H1 (cell line): ENCODE measurements around the gene PIAS2. TPM values are rescaled to one million over a fixed set of nuclear protein-coding genes. Genes with fewer than 3 reads are reported as not detected.

Source experiments
- CTCF ChIA-PET: fragments of 300-600 bp; sonication (Branson Sonifier 250); formaldehyde crosslinking; loops from one replicate; lab custom pipeline; 2021; ENCODE audit not compliant: partially characterized antibody; lab: Charles Lee
- POLR2A ChIA-PET: fragments of 300-600 bp; sonication (Branson Sonifier 250); formaldehyde crosslinking; loops from one replicate; lab custom pipeline; 2021; ENCODE audit warnings: inconsistent platforms; ENCODE audit not compliant: partially characterized antibody; lab: Charles Lee
- DNase-seq, 2 experiments: peaks; one replicate each; pipeline versions ENCODE4 v3.0.0 to v3.0.0-alpha.2; 2010 to 2022; ENCODE audit warnings: low spot score in 2 of 2, low read depth in 1 of 2, mixed read lengths in 1 of 2
- FAIRE-seq: peaks from 2 replicates; lab custom pipeline; 2011; peaks lifted over from hg19 to GRCh38; lab: Jason Lieb, UNC
- H2AFZ ChIP-seq: 2 replicates; pipeline ENCODE4 v1.8.1; 2012; ENCODE audit warnings: low read length, inconsistent platforms
- H2AK5ac ChIP-seq: 2 replicates; pipeline ENCODE4 v1.6.1; 2013; ENCODE audit warnings: low read depth, low read length
- H2BK120ac ChIP-seq: replicated peaks from 2 replicates; pipeline ENCODE3; 2013; ENCODE audit warnings: low read depth, low read length, inconsistent platforms
- H2BK12ac ChIP-seq: 2 replicates; pipeline ENCODE4 v1.6.1; 2013; ENCODE audit warnings: low read depth, low read length
- H2BK15ac ChIP-seq: 2 replicates; pipeline ENCODE4 v1.6.1; 2013; ENCODE audit warnings: low read length
- H2BK20ac ChIP-seq: 2 replicates; pipeline ENCODE4 v1.6.1; 2013; ENCODE audit warnings: low read length
- H2BK5ac ChIP-seq: 2 replicates; pipeline ENCODE4 v1.6.1; 2013; ENCODE audit warnings: low read depth, low read length
- H3K14ac ChIP-seq: 2 replicates; pipeline ENCODE4 v1.6.1; 2013; ENCODE audit warnings: inconsistent platforms; ENCODE audit not compliant: insufficient read length
- H3K18ac ChIP-seq: 2 replicates; pipeline ENCODE4 v1.6.1; 2013; ENCODE audit warnings: low read length; ENCODE audit errors: extremely low read depth
- H3K23ac ChIP-seq: 2 replicates; pipeline ENCODE4 v1.6.1; 2013; ENCODE audit warnings: inconsistent platforms; ENCODE audit not compliant: insufficient read length
- H3K23me2 ChIP-seq: 2 replicates; pipeline ENCODE4 v1.6.1; 2013; ENCODE audit warnings: low read depth, low read length
- H3K27ac ChIP-seq: 2 replicates; pipeline ENCODE4 v1.6.1; 2011; ENCODE audit warnings: low read depth, low read length, inconsistent platforms
- H3K27me3 ChIP-seq, 4 experiments: replicated peaks in 1 of 4; 1 replicate in 1 of 4; 2 replicates in 3 of 4; pipeline versions ENCODE4 v1.6.1 to v1.8.1; 2011 to 2013; ENCODE audit warnings: low read length in 3 of 4, mild to moderate bottlenecking in 3 of 4, inconsistent platforms in 2 of 4, mixed read lengths in 2 of 4, moderate library complexity in 1 of 4; ENCODE audit not compliant: control insufficient read depth in 3 of 4, insufficient read depth in 3 of 4; ENCODE audit errors: extremely low read depth in 1 of 4
- H3K36me3 ChIP-seq, 4 experiments: 2 replicates each; pipeline versions ENCODE4 v1.6.1 to v1.8.1; 2011 to 2013; ENCODE audit warnings: mild to moderate bottlenecking in 4 of 4, low read length in 3 of 4, moderate library complexity in 2 of 4, control low read depth in 1 of 4, inconsistent platforms in 1 of 4; ENCODE audit not compliant: insufficient read depth in 4 of 4, control insufficient read depth in 2 of 4
- H3K4ac ChIP-seq: replicated peaks from 2 replicates; pipeline ENCODE3; 2013; ENCODE audit warnings: low read length, low read depth, mixed read lengths, inconsistent platforms; ENCODE audit not compliant: insufficient read length
- H3K4me1 ChIP-seq, 4 experiments: replicated peaks in 1 of 4; 1 replicate in 1 of 4; 2 replicates in 3 of 4; pipeline versions ENCODE4 v1.6.1 to v1.8.1; 2011 to 2013; ENCODE audit warnings: low read length in 3 of 4, inconsistent platforms in 2 of 4, mixed read lengths in 1 of 4; ENCODE audit not compliant: insufficient read depth in 4 of 4, control insufficient read depth in 3 of 4
- H3K4me2 ChIP-seq, 2 experiments: 2 replicates each; pipeline versions ENCODE4 v1.6.1 to v1.8.1; 2011 to 2013; ENCODE audit warnings: low read depth in 2 of 2, low read length in 2 of 2, control low read depth in 1 of 2, inconsistent platforms in 1 of 2, mild to moderate bottlenecking in 1 of 2; ENCODE audit not compliant: insufficient read depth in 1 of 2
- H3K4me3 ChIP-seq, 4 experiments: fragments of 200-600, 300-600 bp in 1 of 4; sonication (generic), shearing (Covaris generic), sonication (Bioruptor Twin) in 1 of 4; 2 replicates each; pipeline versions ENCODE4 v1.5.1 to v1.8.1; 2011 to 2016; ENCODE audit warnings: low read length in 4 of 4, low read depth in 3 of 4, control low read depth in 2 of 4, inconsistent platforms in 2 of 4, mild to moderate bottlenecking in 2 of 4, mixed read lengths in 1 of 4, moderate library complexity in 1 of 4; ENCODE audit not compliant: insufficient read depth in 2 of 4; ENCODE audit errors: extremely low read depth in 1 of 4
- H3K56ac ChIP-seq: replicated peaks from 2 replicates; pipeline ENCODE3; 2013; ENCODE audit warnings: low read depth, mild to moderate bottlenecking, mixed read lengths, low read length, inconsistent platforms; ENCODE audit not compliant: insufficient read length
- H3K79me1 ChIP-seq: 2 replicates; pipeline ENCODE4 v1.6.1; 2013; ENCODE audit warnings: low read depth, low read length, control low read depth
- H3K79me2 ChIP-seq, 2 experiments: 2 replicates each; pipeline versions ENCODE4 v1.6.1 to v1.8.1; 2012 to 2013; ENCODE audit warnings: low read length in 2 of 2, mild to moderate bottlenecking in 2 of 2, inconsistent platforms in 1 of 2; ENCODE audit not compliant: insufficient read depth in 2 of 2, control insufficient read depth in 1 of 2
- H3K9ac ChIP-seq, 4 experiments: replicated peaks in 1 of 4; 1 replicate in 1 of 4; 2 replicates in 3 of 4; pipeline versions ENCODE4 v1.6.1 to v1.8.1; 2011 to 2013; ENCODE audit warnings: low read depth in 3 of 4, low read length in 3 of 4, control low read depth in 2 of 4, mild to moderate bottlenecking in 2 of 4, moderate library complexity in 2 of 4, inconsistent platforms in 1 of 4; ENCODE audit errors: extremely low read depth in 1 of 4
- H3K9me3 ChIP-seq, 2 experiments: 2 replicates each; pipeline versions ENCODE4 v1.6.1 to v1.8.1; 2012 to 2013; ENCODE audit warnings: mild to moderate bottlenecking in 2 of 2, moderate library complexity in 2 of 2, control low read depth in 1 of 2, inconsistent platforms in 1 of 2, low read depth in 1 of 2, low read length in 1 of 2, mixed read lengths in 1 of 2; ENCODE audit not compliant: insufficient read depth in 2 of 2
- H4K20me1 ChIP-seq, 2 experiments: replicated peaks in 1 of 2; 2 replicates each; pipeline versions ENCODE3 to v1.8.1; 2011 to 2013; ENCODE audit warnings: inconsistent platforms in 2 of 2, low read length in 2 of 2, mild to moderate bottlenecking in 1 of 2; ENCODE audit not compliant: insufficient read depth in 2 of 2, control insufficient read depth in 1 of 2
- H4K5ac ChIP-seq: 2 replicates; pipeline ENCODE4 v1.6.1; 2013; ENCODE audit warnings: low read length, low read depth, mixed read lengths, inconsistent platforms; ENCODE audit not compliant: insufficient read length
- H4K8ac ChIP-seq: 2 replicates; pipeline ENCODE4 v1.8.0; 2013; ENCODE audit warnings: mild to moderate bottlenecking, moderate library complexity, low read length, inconsistent platforms; ENCODE audit not compliant: insufficient read depth; ENCODE audit errors: extremely low read depth
- H4K91ac ChIP-seq: replicated peaks from 2 replicates; pipeline ENCODE3; 2013; ENCODE audit warnings: low read length, mixed read lengths, inconsistent platforms; ENCODE audit not compliant: insufficient read length
- CBX8 ChIP-seq: fragments of 300-800, 300-1000 bp; sonication (generic); IDR thresholded peaks from 2 replicates; pipeline ENCODE4 v1.7.1; 2016; ENCODE audit warnings: low read depth, low read length, borderline replicate concordance
- WGBS, 2 experiments: shearing (Covaris generic) in 1 of 2; methylation state at CpG; one replicate each; pipeline versions ENCODE4 v1.1.6 to v1.1.7; 2013 to 2015; ENCODE audit warnings: low lambda C conversion rate in 2 of 2, mixed read lengths in 2 of 2, inconsistent platforms in 1 of 2, low coverage in 1 of 2, missing lambda C conversion rate in 1 of 2; ENCODE audit not compliant: insufficient replicate concordance in 2 of 2, insufficient coverage in 1 of 2, insufficient read length in 1 of 2; ENCODE audit errors: extremely low coverage in 1 of 2, missing lambda C conversion rate in 1 of 2; 5-methylcytosine and 5-hydroxymethylcytosine counted together
- polyA plus RNA-seq, 7 experiments: library from polyadenylated mRNA; depleted of rRNA in 3 of 7; stranded (reverse) in 5 of 7; unstranded in 2 of 7; fragments of >200 nt in 5 of 7; fragments of 200-250 nt in 2 of 7; gene quantifications; 1 replicate in 5 of 7; 2 replicates in 1 of 7; 4 replicates in 1 of 7; pipeline versions ENCODE4 v1.2.1 to v1.2.3, GENCODE V29; 2011 to 2013; ENCODE audit warnings: missing spikeins in 2 of 7, mixed read lengths in 2 of 7
- total RNA-seq: library from RNA; stranded (reverse); fragmentation: NEBNext Ultra II Directional; extraction: Animal tissue kit (Norgen Biotek cat#: 25700); gene quantifications from 2 replicates; pipeline ENCODE4 v1.2.1, GENCODE V29; 2021
- TF ChIP-seq, protein P1 (sequence below): IDR thresholded peaks from 2 replicates; pipeline ENCODE4 v1.6.1; 2011; ENCODE audit warnings: low read depth, mild to moderate bottlenecking, low read length; ENCODE audit not compliant: insufficient read depth

Gene PIAS2
- total and polyA plus RNA-seq, 2 of the 8 experiments (the other 6 are each of a cell fraction or from before 2014, with no cell fraction given), result 20.1 to 53.9 TPM

DNA sequence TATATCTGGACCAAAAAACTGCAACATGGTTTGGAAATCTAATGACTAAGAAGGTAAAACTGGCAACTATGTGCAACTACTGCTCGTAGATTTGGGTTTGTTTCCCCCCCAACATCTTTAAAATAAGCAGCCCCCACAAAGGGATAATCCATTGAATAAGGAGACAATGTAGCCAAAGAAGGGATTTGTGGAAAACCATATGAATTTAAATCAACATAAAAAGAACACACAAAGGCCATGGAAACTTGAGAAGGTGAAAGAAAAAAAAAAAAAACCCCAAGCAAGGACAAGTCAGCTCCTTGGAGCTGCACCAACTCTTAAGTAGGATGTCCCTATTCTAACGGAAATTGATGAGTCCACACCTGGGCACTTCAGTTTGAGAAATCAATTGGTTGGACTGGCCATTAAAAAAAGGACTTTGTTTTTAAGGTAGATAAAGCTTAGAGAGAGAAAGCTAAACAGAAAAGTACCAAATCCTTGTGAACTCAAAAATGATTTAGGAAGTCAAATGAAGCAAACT, 106.8 kb downstream of the PIAS2 start:
- FAIRE-seq, result no peak
- no peak overlapping the region for H3K27ac ChIP-seq

More for the DNA sequence above, 106.8 kb downstream of the PIAS2 start:
- H2BK20ac ChIP-seq, result no peak overlapping the region
- DNase-seq, result no peak
- TF ChIP-seq, protein P1, sequence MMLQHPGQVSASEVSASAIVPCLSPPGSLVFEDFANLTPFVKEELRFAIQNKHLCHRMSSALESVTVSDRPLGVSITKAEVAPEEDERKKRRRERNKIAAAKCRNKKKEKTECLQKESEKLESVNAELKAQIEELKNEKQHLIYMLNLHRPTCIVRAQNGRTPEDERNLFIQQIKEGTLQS, result no peak
- no peak for TF ChIP-seq CBX8
- no peak overlapping the region for H2BK120ac ChIP-seq
- H3K23me2 ChIP-seq, result no peaks in the 10 kb centered on the region
- H3K4me1 ChIP-seq, result peaks cover 0 to 5% (median under 1%) of the 10 kb centered on the region in 4 experiments; a peak in 1 of 7 replicates
- no peak overlapping the region for H2BK5ac ChIP-seq
- WGBS, 2 experiments, result 46% methylated on average over 2 of the region's 2 CpGs; no CpG with 5 or more reads in 1 of the 2 experiments
- no peak overlapping the region for H3K14ac ChIP-seq
- no peak overlapping the region for H4K8ac ChIP-seq
- ChIA-PET POLR2A (no interaction called here), CTCF (no interaction called here)
- H3K4me3 ChIP-seq, result 0 out of 8 replicates have a peak overlapping the region, but pooled peaks of 1 of the 4 experiments have one; percentile 5
- no peaks in the 10 kb centered on the region for H3K79me2 ChIP-seq
- H4K5ac ChIP-seq, result no peak overlapping the region
- no peak overlapping the region for H3K9ac ChIP-seq
- no peaks in the 10 kb centered on the region for H3K36me3 ChIP-seq
- H3K9me3 ChIP-seq, result no peaks in the 10 kb centered on the region
- no peaks in the 10 kb centered on the region for H3K79me1 ChIP-seq
- peak overlapping the region in 1 of 2 experiments; percentile 36; a peak in 1 of 4 replicates for H3K4me2 ChIP-seq
- no peak overlapping the region for H3K56ac ChIP-seq
- H4K20me1 ChIP-seq, result no peaks in the 10 kb centered on the region
- H4K91ac ChIP-seq, result no peak overlapping the region
- H2AK5ac ChIP-seq, result no peak overlapping the region
- no peak overlapping the region for H2BK15ac ChIP-seq
- no peaks in the 10 kb centered on the region for H3K27me3 ChIP-seq
- no peak overlapping the region for H3K18ac ChIP-seq
- H3K4ac ChIP-seq, result no peak overlapping the region
- no peak overlapping the region for H2AFZ ChIP-seq
- no peak overlapping the region for H3K23ac ChIP-seq
- no peak overlapping the region for H2BK12ac ChIP-seq
